ENCODE measurements around the gene TTC1. TPM values are rescaled to one million over a fixed set of nuclear protein-coding genes. Genes with fewer than 3 reads are reported as not detected.
A peak's percentile ranks its signal among the peaks of the same experiment; 100 is the strongest.

The TTC1 gene
- polyA plus RNA-seq (2011; rRNA removed) (23.2 and 37.4 TPM in 2 replicates), polyA minus RNA-seq (2011; rRNA and poly(A)+ RNA removed) (15.2 and 25.4 TPM in 2 replicates)

GRCh38 chr5:160008877-160009590, at the start of gene TTC1:
Gene TTC1, plus strand, starts transcription at chr5:160009139. Its CDS starts 1,390 bp downstream, at chr5:160010529.
- H3K4me3 ChIP-seq (ENCODE audit: low read depth, low read length): peak within 1 kb of the TSS; percentile 97
- ChIA-PET CTCF (interaction anchor here (0.5 to 6.8 kb wide), 5 partner anchors 12 to 369 kb away, joined by 3 to 39 read pairs (median 3); no protein-coding TSS in a partner anchor), POLR2A (no interaction called here)
- H3K27me3 ChIP-seq (ENCODE audit: control insufficient read depth, insufficient read depth, low read length): no peaks in the 10 kb centered on the region
- TF ChIP-seq CTCF (IDR thresholded peaks at IDR 0.05; ENCODE audit: insufficient read depth, low read depth, low read length): no peak
- no peaks in the 10 kb centered on the region for H3K36me3 ChIP-seq (ENCODE audit: control insufficient read depth, insufficient read depth, low read length)
- DNase-seq (ENCODE audit: low read depth): peak; percentile 90

GRCh38 chr5:159961176-159962160, 47.5 kb upstream of the TTC1 start:
- CTCF ChIA-PET: interaction anchor here (1.2 to 2.2 kb wide), 2 partner anchors 16 to 25 kb away, joined by 3 to 8 read pairs; no protein-coding TSS in a partner anchor
- no peak for TF ChIP-seq CTCF (IDR thresholded peaks at IDR 0.05; ENCODE audit: insufficient read depth, low read depth, low read length)
- peak; percentile 38 for DNase-seq (ENCODE audit: low read depth)
- H3K4me3 ChIP-seq (ENCODE audit: low read depth, low read length): no peak overlapping the region
- no peaks in the 10 kb centered on the region for H3K36me3 ChIP-seq (ENCODE audit: control insufficient read depth, insufficient read depth, low read length)
- POLR2A ChIA-PET: no interaction called here
- no peaks in the 10 kb centered on the region for H3K27me3 ChIP-seq (ENCODE audit: control insufficient read depth, insufficient read depth, low read length)

GRCh38 chr5:159962214-159962613, 46.7 kb upstream of the TTC1 start:
- no peak overlapping the region for H3K4me3 ChIP-seq (ENCODE audit: low read depth, low read length)
- POLR2A ChIA-PET: no interaction called here
- CTCF ChIA-PET: interaction anchor here (1.2 to 2.2 kb wide), 2 partner anchors 17 to 25 kb away, joined by 3 to 8 read pairs; no protein-coding TSS in a partner anchor
- TF ChIP-seq CTCF (IDR thresholded peaks at IDR 0.05; ENCODE audit: insufficient read depth, low read depth, low read length): no peak
- no peaks in the 10 kb centered on the region for H3K27me3 ChIP-seq (ENCODE audit: control insufficient read depth, insufficient read depth, low read length)
- DNase-seq (ENCODE audit: low read depth): no peak
- H3K36me3 ChIP-seq (ENCODE audit: control insufficient read depth, insufficient read depth, low read length): no peaks in the 10 kb centered on the region

- no peak for DNase-seq (ENCODE audit: low read depth)
- no peak overlapping the region for H3K4me3 ChIP-seq (ENCODE audit: low read depth, low read length)
- no peaks in the 10 kb centered on the region for H3K27me3 ChIP-seq (ENCODE audit: control insufficient read depth, insufficient read depth, low read length)
- ChIA-PET CTCF (interaction anchor here (0.7 to 2.9 kb wide), 6 partner anchors 8 to 520 kb away, joined by 3 to 20 read pairs (median 7); partner anchors contain the start of gene ADRA1B), POLR2A (no interaction called here)
- TF ChIP-seq CTCF (IDR thresholded peaks at IDR 0.05; ENCODE audit: insufficient read depth, low read depth, low read length): no peak
- no peaks in the 10 kb centered on the region for H3K36me3 ChIP-seq (ENCODE audit: control insufficient read depth, insufficient read depth, low read length)
Observed at GRCh38 chr5:159963935-159964334, 45.0 kb upstream of the TTC1 start.

Data from BJ (cell line).